ENCODE data around the gene RCL1.
"Not testable (repeated sequence)": the region's sequence is repeated elsewhere in the genome, so short reads cannot be mapped to it uniquely, and the experiment has no call there.

Gene RCL1, protein sequence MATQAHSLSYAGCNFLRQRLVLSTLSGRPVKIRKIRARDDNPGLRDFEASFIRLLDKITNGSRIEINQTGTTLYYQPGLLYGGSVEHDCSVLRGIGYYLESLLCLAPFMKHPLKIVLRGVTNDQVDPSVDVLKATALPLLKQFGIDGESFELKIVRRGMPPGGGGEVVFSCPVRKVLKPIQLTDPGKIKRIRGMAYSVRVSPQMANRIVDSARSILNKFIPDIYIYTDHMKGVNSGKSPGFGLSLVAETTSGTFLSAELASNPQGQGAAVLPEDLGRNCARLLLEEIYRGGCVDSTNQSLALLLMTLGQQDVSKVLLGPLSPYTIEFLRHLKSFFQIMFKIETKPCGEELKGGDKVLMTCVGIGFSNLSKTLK

DNA sequence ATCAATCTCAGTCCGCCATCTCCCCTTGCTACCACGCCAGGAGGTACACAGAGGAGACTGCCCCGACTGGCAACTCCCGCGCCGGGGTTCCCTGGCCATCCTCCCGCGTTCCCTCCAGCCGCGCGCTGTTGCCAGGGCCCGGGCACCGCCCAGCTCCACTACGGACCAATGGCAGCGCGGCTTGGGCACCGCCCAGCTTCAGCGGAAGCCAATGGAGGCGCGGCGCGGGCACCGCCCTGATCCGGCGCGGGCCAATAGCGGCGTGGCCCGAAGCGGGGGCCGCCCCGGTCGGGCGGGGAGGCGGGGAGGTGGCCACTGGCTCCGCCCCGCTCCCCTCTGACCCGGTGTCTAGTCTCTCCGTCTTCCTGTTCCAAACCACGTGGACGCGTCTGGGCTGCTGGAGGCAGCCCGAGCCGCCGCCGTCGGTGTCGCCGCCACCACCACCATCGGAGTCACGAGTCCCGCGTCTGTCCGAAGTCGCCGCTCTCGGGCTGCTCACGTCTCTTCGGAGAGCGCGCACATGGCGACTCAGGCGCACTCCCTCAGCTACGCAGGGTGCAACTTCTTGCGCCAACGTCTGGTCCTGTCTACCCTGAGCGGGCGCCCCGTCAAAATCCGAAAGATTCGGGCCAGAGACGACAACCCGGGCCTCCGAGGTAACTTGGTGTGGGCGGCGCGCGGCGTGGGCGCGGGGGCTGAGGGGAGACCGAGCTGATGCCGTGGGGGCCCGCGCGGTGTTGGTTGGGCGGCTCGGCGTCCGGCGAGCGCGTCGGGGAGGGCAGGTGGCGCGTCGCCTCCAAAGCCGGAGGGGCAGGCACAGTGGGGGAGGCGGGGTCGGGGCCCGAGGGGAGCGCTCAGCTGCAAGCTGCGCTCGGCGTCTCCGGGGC, at the start of gene RCL1:
Gene RCL1 (plus strand): TSS at position 373 of the 887 bp plus-strand sequence. CDS start 148 bp downstream, at position 521.
- peak; percentile 98 for DNase-seq

DNA sequence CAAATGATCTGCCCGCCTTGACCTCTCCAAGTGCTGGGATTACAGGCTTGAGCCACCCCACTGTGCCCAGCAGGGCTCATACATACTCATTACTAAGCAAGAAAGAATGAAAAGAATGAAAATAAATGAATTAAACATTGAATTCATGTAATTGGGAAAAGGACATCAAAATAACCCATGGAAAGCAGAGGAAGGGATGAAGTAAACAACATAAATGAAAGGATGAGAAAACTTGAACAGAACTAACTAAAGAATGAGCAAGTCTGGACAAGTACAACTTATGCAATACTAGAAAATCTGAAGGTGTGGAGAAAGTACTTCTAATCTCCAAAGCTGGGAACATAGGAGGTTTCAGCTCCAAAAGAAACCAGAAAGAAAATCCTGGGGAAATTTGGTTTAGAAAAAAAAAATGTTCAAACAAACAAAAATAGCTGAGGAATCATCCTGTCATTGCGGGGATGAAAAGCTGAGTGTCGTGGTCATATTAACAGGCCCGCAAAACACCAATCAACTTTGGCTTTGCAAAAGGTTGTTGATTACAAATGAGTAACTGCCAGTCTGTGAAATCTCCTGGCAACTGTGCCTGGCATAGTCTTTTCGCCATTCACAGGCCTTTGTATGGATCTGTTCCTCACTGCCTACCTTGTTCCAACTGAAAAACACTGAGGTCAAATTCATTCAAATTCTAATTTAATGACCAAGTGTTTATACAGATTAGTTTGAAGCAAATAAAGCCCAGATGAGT, 49.4 kb upstream of the RCL1 start:
- no peak for DNase-seq

DNA sequence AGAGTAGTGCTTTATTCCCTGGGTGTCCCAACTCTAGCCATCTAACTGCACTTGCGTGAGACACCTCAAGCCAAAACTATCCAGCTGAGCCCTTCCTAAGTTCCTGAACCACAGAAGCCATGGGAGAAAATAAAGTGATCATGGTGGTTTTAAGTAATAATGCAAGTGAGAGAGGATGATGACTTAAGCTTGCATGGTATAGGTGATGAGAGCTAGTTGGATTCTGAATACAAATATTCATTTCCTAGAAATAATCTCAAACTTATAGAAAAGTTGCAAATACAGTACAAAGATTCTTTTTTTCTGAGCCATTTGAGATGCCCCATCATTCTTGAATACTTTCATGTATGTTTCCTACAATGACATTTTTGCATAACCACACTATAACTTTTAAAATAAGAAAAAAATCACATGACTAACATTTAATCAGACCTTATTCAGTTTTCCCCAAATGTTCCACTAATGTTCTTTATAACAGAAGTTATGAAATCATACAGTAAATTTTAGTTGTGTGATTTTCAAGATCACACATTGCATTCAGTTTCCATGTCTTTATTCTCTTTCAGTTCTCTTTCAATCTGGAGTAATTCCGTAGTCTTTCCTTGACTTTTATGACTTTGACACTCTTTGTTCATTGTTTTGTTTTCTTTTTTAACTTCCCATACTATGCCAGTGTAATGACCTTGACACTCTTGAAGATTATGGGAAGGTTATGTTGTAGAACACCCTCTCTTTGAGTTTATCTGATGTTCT, 46.3 kb upstream of the RCL1 start:
- no peak for DNase-seq

DNA sequence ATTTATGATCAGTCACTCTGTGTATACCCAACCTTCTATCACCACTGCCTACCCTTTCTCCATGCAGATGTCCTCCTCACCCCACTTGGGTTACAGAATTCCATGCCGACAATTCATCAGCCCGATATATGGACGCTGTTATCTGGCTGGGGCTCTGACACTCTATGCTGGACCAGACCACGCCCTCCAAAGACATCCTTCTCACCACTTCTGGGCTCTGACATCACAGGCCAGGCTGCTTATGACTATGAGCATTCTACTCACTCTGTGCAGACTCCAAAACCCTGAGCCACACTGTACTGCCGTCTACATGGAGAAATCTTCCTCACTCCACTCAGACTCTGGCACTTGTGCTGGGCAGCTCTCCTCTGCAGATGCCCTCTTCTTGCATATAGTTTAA, 44.1 kb upstream of the RCL1 start:
- DNase-seq: no peak

DNA sequence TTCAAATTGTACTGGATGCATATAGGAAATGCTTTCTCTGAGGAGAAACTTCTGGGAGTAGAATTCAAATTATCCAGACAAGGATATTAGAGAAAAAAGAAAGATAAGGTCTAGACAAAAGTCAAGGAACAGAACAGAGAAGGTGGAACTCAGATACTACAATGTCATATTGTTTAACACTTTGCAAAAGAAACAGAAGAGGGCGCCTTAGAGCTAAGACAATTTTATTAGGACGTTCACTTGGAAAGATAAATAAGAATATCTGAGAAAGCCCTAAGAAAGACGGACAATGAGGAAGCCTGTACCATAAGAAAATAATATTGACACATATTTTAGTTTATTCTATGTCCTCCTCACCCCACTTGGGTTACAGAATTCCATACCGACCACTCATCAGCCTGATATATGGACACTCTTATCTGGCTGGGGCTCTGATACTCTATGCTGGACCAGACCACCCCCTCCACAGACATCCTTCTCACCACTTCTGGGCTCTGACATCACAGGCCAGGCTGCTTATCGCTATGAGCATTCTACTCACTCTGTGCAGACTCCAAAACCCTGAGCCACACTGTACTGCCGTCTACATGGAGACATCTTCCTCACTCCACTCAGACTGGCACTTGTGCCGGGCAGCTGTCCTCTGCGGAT, 42.6 kb upstream of the RCL1 start:
- DNase-seq: peak; percentile 6

DNA sequence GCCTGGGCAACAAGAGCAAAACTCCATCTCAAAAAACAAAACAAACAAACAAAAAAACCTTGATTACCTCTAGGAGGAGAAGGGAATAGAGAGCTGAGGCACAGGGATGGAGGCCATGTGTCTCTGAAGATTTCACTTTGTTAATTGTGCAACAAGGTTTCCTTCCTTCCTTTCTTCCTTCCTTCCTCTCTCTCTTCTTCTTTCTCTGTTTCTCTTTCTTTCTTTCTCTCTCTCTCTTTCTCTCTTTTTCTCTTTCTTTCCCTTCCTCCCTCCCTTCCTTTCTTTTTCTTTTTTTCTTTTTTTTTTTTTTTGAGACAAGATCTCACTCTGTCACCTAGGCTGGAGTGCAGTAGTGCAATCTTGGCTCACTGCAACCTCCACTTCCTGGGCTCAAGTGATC, 38.2 kb upstream of the RCL1 start:
- not testable (repeated sequence) for DNase-seq

DNA sequence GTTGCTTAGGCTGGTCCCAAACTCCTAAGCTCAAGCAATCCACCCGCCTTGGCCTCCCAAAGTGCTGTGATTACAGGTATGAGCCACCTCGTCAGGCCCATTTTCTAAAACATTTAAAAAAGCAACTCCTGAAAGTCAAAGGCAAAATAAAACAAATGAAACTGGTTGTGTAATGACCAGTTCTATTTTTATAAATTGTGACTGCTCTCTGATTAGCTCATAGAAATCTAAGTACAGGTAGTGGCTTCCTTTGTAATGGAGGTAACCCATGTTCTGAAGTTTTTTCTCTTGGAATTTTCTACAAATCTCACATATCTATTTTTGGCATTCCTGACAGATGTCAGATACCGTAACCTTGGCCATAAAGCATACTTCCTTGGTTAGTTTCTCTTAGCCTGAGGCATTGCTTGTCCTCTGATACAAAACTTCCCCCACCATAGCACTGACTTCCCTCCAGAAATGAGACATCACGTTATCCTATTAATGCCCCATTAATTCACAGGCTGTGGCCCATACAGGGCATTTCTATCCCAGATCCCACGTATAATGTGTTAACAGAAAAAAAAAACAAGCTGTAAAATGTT, 37.6 kb upstream of the RCL1 start:
- no peak for DNase-seq

DNA sequence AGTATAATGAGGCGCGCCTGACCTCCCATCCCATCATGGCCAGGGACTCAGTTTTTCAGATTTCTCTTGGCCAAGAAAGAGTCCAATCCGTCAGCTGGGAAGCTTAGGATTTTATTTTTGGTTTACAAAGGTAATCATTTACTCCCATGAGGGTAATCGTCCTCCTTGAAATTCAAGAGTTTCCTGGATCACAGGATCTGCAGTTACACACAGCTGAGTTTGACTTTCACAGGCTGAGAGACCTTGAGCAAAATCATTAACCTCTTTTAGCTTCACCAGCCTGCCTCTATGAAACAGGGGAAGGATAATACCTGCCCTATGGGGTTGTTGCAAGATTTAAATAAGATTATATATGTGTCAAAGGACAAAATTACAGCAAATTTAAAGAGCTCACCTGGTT, 36.3 kb upstream of the RCL1 start:
- DNase-seq: no peak

DNA sequence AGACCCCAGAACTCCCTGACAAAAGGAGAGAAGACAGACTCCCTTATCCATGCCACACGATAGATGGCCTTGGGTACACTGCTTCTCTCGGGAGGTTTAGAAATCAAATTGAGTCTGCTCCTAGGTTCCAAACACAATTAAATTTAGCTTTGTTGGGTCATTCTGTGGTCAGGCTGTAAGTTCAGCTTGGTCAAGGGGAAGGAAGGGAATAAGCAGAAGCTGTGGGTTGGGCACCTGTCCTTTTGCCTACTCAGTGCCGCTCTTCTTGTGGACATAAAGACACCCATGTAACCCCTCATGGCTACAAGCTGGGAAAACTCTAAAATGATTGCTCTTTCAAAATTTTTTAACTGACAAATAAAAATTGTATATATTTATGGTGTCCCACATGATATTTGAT, 32.6 kb upstream of the RCL1 start:
- DNase-seq: no peak

DNA sequence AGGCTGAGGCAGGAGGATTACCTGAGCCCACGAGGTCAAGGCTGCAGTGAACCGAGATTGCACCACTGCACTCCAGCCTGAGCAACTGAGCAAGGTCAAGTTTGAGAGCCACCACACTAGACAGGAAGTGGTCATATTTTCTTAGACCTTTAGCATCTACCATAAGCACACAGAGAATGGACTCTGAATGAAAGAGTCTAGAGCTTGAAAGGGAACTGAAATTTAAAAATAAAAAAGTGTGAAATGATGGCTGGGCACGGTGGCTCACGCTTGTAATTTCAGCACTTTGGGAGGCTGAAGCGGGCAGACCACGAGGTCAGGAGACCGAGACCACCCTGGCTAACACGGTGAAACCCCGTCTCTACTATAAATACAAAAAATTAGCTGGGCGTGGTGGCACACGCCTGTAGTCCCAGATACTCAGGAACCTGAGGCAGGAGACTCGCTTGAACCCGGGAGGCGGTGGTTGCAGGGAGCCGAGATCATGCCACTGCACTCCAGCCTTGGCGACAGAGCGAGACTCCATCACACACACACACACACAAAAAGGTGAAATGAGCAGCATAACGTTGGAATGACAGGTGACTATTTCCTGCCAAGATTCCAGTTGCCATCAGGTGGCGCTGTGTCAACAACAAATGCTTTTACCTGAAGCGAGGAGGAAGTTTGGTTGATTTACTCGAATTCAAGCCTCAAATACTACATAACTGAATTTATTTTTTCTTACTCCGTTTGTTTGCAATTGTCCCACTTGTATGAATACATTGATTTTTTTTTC, 30.4 kb upstream of the RCL1 start:
- DNase-seq: peak; percentile 64

DNA sequence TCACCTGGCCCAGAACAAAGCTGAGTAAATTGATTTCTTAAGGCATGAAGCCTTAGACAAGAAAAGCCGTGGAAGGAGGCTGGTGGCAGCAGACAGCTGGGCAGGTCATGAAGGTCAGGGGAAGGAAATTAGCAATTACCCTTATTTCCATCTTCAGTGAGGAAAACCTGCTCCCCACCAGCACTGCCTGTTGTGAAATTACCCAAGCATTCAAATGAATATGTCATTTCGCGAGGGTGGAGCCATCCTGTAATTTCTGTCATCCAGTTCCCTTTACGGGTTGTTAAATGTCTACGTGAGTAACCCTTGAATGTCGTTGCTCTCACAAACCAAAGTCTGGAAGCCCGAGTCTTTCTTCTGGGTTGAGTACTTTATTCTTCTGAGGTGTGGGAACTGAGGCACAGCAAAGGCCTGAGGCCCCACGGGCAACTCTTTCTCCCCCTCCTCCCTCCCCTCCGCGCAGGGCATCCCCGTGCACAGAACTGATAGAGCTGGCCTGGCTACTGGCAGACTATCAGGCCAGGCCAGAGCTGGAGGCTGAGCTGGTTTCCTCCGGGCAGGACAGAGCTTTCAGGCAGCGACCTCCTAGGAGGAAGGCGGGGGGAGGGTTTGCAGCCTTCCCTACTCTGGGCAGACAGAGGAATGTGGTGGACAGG, 29.7 kb upstream of the RCL1 start:
- no peak for DNase-seq

DNA sequence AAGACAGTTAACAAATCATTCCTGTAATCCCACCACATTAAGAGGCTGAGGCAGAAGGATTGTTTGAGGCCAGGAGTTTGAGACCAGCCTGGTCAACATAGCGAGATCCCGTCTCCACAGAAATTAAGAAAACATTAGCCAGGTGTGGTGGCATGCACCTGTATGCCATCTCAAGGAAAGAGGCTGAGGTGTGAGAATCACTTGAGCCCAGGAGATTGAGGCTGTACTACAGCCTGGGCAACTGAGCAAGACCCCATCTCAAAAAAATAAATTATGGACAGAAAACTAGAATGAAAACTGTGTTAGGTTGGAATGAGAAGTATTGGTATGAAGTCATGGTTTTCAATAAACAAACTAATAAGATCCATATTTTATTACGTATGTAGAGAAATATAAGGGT, 28.7 kb upstream of the RCL1 start:
- no peak for DNase-seq

DNA sequence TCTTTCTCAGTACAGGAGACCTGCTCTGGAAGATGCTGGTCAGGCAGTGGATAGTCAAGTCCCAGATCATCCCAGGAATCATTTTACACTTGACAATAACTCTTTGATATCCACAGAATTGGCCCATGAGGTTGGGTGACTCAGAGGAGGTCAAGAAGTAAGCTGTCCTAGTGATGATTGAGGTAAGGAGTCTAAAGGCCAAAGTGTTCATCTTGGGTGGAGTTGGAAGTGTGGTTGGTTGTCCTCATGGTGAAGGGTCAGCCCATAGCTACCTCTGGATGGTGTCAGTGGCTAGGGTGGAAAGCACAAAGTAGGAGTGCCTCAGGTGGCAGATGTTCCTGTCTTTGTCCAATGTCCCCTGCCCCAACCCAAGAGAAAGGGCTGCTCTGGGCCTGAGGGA, 24.1 kb upstream of the RCL1 start:
- DNase-seq: no peak

DNA sequence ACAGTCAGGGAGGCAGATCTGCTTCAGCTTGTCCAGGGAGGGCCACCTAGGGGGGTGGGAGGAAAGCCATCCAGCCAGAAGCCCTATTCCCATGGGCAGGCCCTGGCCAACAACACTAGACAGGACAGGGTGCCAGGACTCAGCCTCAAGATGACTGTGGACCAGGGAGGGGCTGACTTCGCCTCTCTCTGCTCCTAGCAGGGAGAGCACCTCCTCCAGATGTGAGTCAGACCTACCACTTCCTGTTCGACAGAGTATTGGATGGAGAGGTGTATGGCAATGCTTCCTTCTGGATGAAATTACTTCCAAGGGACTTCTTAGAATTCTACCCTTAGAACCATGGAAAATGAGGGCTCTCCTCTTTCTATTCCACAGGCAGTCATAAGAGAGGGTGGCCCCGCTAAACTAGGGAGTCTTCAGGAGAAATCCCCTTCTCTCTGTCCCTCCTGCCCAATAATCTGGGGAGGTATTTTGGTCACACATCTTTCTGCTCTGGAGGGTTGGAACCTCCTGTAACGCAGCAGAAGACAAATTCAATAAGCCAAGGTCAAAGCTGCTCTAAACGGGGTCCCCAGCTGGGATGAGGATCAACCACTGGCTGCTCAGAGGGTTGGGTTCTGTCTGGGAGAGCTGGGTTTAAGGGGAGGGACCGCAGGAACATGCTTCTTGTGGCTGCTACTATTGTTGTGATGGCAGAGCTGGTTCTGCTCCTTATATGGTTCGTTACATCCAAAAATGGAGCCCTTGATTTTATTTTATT, 23.2 kb upstream of the RCL1 start:
- no peak for DNase-seq

DNA sequence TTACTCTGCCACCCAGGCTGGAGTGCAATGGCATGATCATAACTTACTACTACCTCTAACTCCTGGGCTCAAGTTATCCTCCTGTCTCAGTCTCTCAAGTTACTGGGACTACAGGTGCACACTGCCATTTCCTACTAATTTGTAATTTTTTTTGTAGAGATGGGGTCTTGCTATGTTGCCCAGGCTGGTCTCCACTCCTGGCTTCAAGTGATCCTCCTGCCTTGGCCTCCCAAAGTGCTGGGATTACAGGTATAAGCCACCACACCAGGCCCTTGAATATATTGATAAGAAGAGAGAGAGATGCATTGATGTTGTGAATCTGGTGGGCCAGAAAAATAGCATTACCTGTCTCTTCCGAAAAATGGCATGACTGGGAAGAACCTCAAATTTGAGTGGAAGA, 21.0 kb upstream of the RCL1 start:
- DNase-seq: no peak

DNA sequence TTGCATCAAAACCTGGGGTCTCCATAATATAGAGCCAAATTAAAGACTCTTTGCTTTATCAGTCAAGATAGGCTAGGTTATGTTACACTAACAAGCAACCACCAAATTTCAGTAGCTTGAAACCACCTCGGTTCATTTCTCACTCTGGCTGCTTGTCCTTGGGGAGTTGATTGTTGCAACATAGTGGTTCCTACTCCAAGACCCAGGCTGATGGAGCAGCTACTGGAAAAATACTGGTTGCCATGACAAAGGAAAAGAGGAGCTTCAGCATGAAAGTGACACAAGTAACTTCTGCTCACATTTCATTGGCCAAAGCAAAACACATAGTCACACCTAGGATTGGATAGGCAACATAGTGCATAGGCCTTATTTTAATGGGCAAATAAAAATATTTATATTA, 18.5 kb upstream of the RCL1 start:
- DNase-seq: no peak

DNA sequence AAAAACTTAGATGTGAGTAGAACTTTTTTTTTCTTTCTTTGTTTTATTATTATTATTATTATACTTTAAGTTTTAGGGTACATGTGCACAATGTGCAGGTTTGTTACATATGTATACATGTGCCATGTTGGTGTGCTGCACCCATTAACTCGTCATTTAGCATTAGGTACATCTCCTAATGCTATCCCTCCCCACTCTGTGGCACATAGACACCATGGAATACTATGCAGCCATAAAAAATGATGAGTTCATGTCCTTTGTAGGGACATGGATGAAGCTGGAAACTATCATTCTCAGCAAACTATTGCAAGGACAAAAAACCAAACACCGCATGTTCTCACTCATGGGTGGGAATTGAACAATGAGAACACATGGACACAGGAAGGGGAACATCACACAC, 17.8 kb upstream of the RCL1 start:
- DNase-seq: not testable (repeated sequence)

DNA sequence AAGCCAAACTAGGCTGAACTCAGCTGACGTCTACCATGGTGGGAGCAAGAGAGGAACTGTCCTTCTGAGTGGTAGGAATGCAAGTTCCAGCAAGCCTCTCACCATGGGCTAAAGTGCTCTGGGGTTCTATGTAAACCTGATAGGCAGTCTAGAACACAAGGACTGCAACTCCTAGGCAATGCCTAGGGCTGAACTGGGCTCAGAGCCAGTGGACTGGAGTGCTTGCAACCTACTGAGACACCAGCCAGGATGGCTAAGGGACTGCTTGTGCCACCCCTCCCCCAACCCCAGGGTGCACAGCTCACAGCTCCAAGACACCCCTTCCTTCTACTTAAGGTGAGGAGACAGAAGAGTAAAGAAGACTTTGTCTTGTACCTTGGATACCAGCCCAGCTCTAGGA, 12.1 kb upstream of the RCL1 start:
- no peak for DNase-seq

DNA sequence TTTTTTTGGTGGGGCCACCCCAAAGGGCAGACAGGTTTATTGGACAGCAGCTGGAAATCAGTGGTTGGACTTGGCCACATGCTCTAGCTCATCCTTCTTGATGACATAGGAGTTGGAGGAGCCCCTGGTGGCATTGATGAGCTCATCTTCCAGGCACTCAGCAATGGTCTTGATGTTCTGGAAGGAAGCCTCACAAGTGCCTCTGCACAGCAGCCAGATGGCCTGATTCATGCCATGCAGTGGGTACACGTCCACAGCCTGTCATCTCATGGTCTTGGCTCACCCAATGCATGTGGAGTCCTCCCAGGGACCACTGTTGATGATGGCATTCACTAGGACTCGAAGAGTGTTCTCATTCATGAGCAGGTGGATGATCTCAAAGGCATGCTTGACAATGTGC, 11.3 kb upstream of the RCL1 start:
- no peak for DNase-seq

DNA sequence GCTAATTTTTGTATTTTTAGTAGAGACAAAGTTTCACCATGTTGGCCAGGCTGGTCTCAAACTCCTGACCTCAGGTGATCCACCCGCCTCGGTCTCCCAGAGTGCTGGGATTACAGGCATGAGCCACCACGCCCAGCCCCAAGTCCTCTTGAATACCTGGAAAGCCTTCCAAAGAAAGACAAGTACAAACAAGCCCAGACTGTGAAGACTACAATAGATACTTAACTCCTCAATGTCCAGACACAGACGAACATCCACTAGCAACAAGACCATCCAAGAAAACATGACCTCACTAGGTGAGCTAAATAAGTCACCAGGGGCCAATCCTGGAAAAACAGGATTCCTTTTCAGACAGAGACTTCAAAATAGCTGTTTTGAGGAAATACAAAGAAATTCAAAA, 9.6 kb upstream of the RCL1 start:
- DNase-seq: not testable (repeated sequence)

Measured in NCI-H345 (cell line).